Cerebellar nuclear complex (tissue), 1 donor: ENCODE results near the gene KIAA1586.
"Not testable (repeated sequence)": the region's sequence is repeated elsewhere in the genome, so short reads cannot be mapped to it uniquely, and the experiment has no call there.

Source experiments
- DNase-seq, 2 experiments: peaks; one replicate each; lab custom pipeline; 2025; lab: John Stamatoyannopoulos, UW

KIAA1586 gene, protein sequence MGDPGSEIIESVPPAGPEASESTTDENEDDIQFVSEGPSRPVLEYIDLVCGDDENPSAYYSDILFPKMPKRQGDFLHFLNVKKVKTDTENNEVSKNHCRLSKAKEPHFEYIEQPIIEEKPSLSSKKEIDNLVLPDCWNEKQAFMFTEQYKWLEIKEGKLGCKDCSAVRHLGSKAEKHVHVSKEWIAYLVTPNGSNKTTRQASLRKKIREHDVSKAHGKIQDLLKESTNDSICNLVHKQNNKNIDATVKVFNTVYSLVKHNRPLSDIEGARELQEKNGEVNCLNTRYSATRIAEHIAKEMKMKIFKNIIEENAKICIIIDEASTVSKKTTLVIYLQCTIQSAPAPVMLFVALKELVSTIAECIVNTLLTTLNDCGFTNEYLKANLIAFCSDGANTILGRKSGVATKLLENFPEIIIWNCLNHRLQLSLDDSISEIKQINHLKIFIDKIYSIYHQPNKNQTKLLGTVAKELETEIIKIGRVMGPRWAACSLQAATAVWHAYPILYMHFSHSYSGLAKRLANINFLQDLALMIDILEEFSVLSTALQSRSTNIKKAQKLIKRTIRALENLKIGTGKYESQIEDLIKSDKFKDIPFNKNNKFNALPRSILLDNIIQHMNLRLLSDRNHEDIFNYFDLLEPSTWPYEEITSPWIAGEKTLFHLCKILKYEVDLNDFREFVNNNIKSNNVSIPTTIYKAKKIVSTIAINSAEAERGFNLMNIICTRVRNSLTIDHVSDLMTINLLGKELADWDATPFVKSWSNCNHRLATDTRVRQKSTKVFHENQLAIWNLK

DNA sequence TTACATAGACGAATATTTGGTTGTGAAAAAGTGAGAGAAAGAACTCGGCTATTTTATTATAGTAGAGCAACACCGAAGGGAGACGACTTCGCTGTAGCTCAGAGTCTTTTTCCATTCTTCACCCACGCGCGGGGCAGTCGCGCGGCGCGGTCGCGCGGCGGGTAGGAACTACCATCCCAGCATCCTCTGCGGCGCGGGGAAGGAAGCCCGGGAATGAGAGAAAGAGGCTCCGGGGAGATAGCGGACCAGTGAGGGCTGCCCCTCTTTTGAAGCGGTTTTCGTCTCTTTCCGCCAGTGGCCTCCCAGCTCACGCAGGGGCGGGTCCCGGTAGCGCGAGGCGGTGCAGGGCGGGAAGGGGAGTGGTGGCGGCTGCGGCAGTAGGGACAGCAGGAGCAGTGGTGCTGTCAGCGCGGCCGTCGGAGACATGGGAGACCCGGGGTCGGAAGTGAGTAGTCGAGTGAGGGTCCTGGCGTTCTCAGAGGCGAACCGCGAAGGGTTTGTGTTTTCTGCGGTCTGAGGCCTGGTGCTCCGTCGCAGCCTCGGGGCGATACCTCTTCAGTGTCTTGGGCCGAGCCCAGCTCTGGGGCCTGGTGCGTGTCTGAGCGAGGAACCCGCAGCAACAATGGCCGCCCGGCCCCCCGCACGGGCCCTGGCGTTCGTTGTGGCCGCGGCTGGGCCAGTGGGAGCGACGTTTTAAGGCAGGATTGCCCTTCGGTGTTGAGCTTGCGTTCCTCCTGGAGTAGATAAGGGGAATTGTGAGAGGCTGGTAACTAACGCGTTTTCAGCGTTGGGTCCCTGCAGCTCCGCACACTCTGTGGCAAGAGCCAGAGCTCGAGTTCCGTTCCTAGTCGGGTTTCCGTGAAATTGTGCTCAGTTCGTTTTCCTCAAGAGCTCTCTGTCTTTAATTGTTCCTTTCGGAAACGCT lies at the start of gene KIAA1586:
Gene KIAA1586 (plus strand): TSS at position 362 of the 925 bp plus-strand sequence. CDS start 63 bp downstream, at position 425.
- DNase-seq: peak; percentile 80 to 93

DNA sequence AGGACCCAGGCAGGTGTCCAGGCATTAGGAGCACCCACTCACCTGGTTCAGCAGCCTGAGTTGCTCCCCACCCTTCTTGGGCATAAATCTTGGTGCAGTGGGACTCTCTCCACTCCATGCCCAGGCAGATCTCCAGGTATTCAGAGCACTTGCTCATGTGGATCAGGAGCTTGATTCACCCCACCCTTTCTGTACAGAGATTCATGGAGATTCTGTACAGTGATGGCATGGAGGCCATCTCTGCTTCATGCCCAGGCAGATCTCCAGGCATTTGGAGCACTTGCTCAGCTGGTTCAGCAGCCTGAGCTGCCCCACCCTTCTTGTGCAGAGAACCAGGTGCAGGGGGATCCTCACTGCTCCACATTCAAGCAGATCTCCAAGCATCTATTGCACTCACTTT lies 47.4 kb upstream of the KIAA1586 start:
- no peak for DNase-seq

DNA sequence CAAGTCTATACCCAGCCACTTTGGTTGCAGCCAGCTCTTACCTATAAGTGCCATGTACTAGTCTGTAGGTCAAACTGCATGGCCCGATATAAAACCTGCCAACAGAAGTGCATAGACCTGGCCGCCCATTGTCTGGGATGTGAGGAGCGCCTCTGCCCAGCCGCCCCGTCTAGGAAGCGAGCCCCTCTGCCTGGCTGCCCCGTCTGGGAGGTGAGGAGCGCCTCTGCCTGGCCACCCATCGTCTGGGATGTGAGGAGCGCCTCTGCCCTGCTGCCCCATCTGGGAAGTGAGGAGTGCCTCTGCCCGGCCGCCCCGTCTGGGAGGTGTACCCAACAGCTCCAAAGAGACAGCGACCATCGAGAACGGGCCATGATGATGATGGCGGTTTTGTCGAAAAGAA lies 46.7 kb upstream of the KIAA1586 start:
- DNase-seq: not testable (repeated sequence)

DNA sequence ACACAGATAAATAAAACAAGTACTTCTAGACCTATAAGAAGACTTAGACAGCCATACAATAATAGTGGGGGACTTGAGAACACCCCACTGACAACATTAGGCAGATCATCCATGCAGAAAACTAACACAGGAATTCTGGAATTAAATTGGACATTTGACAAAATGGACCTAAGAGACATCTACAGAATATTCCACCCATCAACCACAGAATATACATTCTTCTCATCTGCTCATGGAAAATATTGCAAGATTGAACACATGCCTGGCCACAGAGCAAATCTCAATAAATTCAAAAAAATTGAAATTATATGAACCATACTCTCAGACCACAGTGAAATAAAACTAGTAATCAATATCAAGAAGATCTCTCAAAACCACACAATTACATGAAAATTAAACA lies 44.3 kb upstream of the KIAA1586 start:
- DNase-seq: no peak

DNA sequence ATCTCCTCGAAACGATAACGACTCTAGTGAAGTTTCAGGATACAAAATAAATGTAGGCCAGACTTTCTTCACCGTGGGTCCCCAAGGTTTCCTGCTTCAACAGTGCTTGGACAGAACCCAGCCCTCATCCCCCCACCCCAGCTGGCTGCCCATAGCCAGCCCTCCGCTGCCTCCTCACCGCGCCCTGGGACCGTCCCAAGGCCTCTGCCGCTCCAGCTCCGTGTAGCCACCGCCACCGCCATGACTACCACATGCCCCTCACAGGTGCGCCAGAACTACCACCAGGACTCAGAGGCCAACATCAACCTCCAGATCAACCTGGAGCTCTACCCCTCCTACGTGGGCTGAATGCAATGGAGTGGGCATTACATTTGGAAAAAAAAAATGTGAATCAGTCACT lies 42.2 kb upstream of the KIAA1586 start:
- no peak for DNase-seq

DNA sequence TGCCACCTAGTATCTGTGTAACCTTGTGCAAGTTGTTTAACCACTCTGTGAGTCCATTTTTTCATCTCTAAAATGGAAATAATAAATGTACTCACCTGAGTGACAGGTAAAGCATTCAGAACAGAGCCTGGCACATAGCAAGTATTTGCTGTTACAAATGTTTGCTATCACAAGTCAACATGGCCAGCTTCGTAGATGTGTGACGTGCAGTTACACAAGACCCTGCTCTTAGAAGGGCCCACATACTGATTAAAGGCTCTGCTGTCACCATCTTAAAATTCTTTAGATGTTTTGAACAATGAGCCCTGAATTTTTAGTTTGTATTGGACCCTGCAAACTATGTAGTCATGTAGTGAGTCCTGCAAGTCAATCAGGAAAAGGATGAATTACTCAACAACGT lies 40.4 kb upstream of the KIAA1586 start:
- DNase-seq: no peak

DNA sequence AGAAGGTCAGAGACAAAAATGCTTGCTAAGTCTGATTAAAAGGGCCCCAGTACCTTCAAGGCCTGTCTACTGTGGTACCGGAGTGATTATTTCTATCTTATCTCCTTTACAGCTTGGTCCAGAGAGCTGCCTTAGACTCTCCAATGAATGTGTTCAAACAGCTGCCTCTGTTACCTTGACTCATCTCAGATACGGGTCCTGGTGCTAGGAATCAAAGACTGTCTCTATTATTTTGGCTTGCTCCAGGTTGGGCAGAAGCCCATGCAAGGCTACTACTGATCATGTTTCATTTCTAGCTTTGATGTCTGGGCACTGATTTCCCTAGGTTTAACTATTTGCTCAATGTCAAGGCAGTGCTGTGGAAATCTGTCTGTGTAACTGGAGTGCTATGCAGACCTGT lies 38.4 kb upstream of the KIAA1586 start:
- DNase-seq: not testable (repeated sequence)

DNA sequence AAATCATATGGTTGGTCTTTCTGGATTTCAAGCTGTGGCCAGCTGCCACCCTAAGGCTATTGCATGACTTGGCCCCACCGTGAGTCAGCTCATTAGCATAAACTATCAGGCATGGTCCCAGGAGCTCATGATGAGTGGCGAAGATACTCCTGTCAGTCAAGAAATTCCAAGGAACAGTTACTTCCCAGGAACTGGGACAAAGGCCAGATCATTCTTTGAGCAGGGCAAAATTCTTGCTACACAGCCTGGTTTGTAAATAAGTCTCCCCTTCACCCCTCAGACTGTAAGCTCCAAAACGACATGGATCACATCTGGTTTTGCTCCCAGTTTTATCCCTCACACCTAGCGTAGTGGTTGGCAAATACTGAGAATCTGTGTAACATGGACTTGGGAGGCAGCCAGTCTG lies 33.0 kb upstream of the KIAA1586 start:
- no peak for DNase-seq

DNA sequence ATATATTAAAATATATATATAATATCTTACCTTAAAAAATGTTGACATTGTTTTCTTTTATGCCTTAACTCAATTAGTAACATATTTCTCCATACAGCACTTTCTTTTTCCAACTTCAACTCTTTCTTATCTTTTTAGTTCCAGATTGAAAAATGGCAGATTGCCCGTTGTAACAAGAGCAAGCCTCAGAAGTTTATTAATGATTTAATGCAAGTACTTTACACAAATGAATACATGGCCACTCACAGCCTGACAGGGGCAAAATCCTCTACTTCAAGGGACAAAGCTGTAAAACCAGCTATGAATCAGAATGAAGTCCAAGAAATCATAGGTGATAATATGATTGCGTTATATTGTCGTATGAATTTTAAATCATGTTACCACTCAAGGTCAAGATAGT lies 29.4 kb upstream of the KIAA1586 start:
- DNase-seq: no peak

DNA sequence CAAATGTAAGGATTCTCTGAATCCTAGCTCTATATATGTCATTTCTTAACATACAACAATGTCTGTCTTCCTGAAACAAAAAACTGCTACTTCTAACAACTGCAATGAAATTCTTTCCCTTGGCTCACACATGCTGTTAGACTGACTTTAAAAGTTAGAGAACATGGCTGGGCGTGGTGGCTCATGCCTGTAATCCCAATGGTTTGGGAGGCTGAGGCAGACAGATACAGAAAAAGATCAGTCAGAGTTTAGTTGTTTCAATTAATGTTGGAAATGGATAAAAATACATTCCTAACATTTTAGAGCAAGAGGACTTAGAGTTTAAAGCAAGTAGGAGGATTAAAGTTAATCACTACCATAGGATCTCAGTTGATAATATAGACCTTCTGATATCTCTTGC lies 28.7 kb upstream of the KIAA1586 start:
- no peak for DNase-seq

DNA sequence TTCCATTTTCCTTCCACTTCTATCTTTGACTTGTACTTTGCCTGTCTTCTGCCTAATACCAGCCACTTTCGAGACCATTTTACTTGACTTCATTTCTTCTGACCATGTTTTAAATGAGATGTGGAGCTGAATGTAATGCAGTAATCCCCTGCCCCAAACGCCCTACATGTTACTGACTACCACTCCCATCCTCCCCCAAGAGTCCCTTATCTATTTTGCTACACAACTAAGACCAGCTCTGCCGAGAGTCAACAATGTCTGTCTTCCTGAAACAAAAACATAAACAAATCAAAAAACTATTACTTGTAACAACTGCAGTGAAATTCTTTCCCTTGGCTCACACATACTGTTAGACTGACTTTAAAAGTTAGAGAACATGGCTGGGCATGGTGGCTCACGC lies 27.1 kb upstream of the KIAA1586 start:
- no peak for DNase-seq

DNA sequence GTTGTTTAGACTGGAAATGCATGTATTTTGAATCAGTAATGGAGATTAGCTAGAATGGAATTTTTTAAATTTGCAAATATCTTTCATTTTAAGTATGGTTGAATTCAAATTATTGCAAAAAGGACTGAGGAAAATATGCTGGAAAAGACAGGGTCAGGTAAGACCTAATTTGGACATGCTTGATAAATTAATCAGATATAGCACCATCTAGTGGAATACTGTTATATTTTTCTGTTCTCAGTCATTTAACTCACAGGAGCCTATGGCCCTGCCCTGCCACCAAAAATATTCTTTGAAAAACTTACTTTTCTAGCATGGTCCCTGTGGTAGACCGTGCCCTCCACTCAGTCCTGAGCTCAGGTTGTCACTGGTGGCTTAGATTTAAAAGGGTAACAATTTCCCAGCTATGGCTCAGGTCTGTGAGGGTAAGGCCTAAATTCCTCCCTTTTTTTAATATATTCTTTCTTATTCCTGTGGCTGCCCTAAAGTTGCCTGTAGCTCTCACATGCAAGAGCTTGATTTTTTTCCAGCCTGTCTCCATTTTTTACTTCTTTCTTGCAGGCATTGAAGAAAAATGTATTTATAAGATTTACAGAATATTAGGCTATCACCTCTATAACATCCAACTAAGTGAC lies 25.3 kb upstream of the KIAA1586 start:
- peak in 1 of 2 experiments; percentile 50 for DNase-seq

DNA sequence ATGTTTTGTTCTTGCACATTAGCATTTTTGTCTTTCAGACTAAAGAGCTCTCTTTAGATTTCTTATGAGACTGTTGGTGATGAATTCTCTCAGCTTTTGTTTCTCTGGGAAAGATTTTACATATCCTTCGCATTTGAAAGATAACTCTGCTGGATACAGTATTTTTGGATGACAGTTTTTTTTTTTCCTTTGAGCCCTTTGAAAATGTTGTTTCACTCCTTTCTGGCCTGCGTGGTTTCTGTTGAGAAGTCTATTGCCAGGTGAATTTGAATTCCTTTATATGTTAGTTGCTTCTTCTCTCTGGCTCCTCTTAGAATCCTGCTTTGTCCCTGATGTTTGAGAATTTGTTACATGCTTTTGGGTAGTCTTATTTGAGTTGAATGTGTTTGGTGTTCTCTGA lies 22.2 kb upstream of the KIAA1586 start:
- DNase-seq: no peak

DNA sequence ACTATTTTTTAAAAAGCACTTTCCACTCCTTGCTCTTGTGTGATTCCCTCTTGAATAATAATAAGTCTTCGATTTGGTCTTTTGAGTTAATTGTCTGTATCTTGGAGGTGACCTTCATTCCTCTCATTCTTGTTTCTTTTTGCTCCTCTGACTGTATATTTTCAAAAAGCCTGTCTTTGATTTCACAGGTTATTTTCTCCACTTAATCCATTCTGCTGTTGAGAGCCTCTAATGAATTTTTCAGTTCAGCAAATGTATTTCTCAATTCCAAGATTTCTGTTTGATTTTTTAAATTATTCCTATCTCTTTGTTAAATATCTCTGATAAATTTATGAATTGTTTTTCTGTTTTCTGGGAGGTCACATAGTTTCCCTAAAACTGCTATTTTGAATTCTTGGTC lies 21.7 kb upstream of the KIAA1586 start:
- DNase-seq: no peak

DNA sequence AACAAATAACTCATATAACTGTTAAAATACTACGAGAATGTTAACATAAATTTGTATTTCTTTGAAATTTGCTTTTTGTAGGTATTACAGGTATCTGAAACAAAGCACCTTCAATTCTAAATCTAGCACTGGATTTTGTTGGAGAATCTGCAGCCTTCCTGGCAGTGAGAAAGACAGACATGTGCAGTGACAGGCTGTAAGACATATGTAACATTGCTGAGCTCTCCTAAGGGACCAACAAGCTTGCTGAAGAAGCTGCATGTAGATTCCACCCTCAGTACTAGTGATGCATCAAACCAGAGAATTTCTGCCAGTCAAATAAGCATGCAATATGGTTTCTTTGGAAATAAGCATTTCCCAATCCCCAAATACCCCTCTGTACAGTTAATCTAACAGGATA lies 20.5 kb upstream of the KIAA1586 start:
- no peak for DNase-seq

DNA sequence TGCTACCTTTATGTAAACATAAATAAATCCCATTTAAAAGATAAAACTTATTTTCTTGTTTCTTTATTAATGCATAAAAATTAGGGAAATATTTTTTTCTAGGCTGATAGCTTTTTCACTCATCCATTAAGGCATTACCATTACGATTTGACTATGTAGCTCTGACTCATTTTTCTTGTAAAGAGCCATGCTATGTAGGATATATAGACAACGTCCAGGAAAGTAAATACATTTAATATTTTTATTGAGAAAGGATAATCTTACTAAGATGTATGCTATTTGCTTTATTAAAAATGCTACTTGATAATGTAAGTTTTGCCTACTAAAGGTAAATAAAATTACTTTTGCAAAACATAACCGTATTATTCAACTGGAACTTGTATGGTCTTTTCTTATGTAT lies 19.2 kb upstream of the KIAA1586 start:
- DNase-seq: no peak

DNA sequence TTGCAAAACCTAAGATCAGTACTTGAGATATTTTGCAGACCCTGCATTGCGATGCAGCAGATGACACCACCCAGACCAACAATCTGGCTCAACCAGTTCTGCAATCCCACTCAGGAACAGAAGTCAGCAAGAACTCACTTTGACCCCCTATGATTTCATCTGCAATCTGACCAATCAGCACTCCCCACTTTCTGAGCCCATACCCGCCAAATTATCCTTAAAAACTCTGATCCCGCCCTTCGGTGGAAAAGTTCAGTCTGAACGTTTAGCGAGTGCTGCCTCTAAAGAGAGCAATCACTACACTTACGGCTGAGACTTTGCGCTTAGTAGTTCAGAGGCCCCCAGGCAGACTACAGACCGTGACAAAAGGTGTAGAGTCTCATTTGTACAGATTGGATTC lies 17.3 kb upstream of the KIAA1586 start:
- no peak for DNase-seq

DNA sequence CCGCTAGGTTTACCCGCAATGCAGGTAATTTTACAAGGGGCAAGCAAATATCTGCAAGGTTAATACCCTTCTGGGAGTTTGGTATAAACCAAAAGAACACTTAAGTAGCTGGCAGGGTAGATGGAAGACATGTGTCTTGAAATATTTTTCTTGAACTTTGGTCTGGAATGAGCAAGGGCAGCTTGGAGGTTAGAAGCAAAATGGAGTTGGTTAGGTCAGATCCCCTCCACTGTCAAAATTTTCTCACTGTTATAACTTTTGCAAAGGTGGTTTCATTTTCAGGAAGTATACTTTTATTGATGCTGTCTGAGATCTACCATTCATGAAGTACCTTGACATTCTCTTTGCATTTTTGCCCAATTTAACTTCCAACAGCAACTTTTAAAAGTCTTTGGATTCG lies 13.3 kb upstream of the KIAA1586 start:
- no peak for DNase-seq

DNA sequence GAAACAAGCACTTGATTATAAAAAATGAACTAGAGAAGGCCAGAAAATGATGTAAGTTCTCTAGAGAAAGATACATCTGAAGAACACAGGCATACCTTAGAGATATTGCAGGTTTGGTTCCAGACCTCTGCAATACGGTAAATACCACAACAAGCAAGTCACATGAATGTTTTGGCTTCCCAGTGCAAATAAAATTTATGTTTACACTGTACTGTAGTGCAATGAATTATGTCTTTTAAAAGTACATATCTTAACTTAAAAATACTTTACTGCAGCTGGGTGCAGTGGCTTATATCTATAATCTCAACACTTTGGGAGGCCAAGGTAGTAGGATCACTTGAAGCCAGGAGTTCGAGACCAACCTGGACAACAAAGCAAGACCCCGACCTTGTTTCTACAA lies 10.9 kb upstream of the KIAA1586 start:
- DNase-seq: no peak

DNA sequence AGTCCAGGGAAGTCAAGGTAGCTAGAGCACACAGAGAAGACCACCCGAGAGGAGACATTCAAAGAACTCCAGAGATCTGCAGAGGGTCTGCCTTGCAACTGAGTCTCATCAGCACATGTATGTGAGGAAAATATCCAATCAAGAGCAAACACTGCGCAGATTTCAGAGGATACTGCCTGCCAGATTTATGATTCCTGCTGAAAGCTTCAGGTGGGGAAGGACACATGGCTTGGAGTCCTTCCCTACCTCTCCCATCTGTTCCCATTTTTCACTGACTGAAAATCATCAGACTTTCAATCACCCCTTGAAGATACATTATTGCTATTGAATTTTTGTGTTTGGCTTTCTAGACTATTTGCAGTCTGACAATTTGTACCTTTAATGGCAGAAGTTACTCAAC lies 7.6 kb upstream of the KIAA1586 start:
- peak in 1 of 2 experiments; percentile 52 for DNase-seq

DNA sequence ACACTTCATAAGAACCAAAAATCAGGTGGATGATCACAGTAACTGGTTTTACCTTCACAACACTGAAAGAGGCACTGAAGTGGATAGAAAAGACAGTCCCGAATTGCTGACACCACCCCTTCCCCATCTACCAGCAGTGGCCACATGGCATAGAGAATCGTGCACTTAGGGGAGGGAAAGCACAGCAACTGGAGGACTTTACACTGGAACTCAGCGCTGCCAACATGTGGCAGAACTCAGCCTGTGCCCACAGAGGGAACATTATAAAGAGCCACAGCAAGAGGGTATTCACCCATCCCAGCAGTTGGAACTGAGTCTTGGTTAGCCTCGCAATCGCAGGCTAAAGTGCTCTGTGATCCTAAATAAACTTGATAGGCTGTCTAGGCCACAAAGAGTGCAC lies 6.5 kb upstream of the KIAA1586 start:
- DNase-seq: no peak

DNA sequence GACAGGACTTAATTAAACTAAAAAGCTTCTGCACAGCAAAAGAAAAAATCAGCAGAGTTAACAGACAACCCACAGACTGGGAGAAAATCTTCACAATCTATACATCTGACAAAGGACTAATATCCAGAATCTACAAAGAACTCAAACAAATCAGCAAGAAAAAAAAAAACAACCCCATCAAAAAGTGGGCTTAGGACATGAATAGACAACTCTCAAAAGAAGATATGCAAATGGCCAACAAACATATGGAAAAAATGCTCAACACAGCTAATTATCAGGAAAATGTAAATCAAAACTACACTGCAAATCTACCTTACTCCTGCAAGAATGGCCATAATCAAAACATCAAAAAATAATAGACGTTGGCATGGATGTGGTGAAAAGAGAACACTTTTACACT lies 2.4 kb upstream of the KIAA1586 start:
- DNase-seq: not testable (repeated sequence)
